A673 (cell line): ENCODE measurements around the gene SRP68. TPM values are rescaled to one million over a fixed set of nuclear protein-coding genes. Genes with fewer than 3 reads are reported as not detected.

ENCODE experiments used
- BruUV-seq: library from RNA; stranded (reverse); fragments of 400-500 nt; replicated peaks from 2 replicates; lab custom pipeline; 2021; lab: Mats Ljungman, UMichigan
- CTCF ChIA-PET: fragments of 300-600 bp; sonication (Branson Sonifier 250); formaldehyde crosslinking; loops from one replicate; lab custom pipeline; 2022; ENCODE audit warnings: antibody characterized with exemption; lab: Charles Lee
- POLR2A ChIA-PET: fragments of 300-600 bp; sonication (Branson Sonifier 250); formaldehyde crosslinking; loops from one replicate; lab custom pipeline; 2022; ENCODE audit warnings: antibody characterized with exemption; ENCODE audit not compliant: low non-redundant PET; lab: Charles Lee
- DNase-seq: peaks from one replicate; pipeline ENCODE4 v3.0.0-alpha.2; 2015; ENCODE audit warnings: low spot score
- H3K27ac ChIP-seq: fragments of 200-600 bp; sonication (generic); 2 replicates; pipeline ENCODE4 v1.5.1; 2016; ENCODE audit warnings: mixed run types, low read depth, mild to moderate bottlenecking, mixed read lengths, antibody characterized with exemption, low read length; ENCODE audit not compliant: poor library complexity, severe bottlenecking
- H3K27me3 ChIP-seq: fragments of 200-600 bp; sonication (generic); replicated peaks from 2 replicates; pipeline ENCODE4 v1.6.1; 2017; ENCODE audit warnings: mixed run types, low read depth, mild to moderate bottlenecking, mixed read lengths, antibody characterized with exemption, low read length; ENCODE audit not compliant: insufficient read depth, poor library complexity
- H3K36me3 ChIP-seq: fragments of 200-600 bp; sonication (generic); 2 replicates; pipeline ENCODE4 v1.6.1; 2016; ENCODE audit warnings: mixed run types, mild to moderate bottlenecking, mixed read lengths, antibody characterized with exemption, low read length; ENCODE audit not compliant: insufficient read depth, poor library complexity, severe bottlenecking
- H3K4me1 ChIP-seq: fragments of 200-600 bp; sonication (generic); 2 replicates; pipeline ENCODE4 v1.6.1; 2017; ENCODE audit warnings: mixed run types, mild to moderate bottlenecking, mixed read lengths, antibody characterized with exemption, low read length; ENCODE audit not compliant: insufficient read depth, poor library complexity, severe bottlenecking
- H3K4me3 ChIP-seq: fragments of 200-600 bp; sonication (generic); 2 replicates; pipeline ENCODE4 v1.5.1; 2016; ENCODE audit warnings: low read depth, mixed run types, mild to moderate bottlenecking, mixed read lengths, low read length; ENCODE audit not compliant: poor library complexity, severe bottlenecking
- H3K9me3 ChIP-seq: fragments of 200-600 bp; sonication (generic); 2 replicates; pipeline ENCODE4 v1.6.1; 2016; ENCODE audit warnings: mixed run types, low read depth, mild to moderate bottlenecking, mixed read lengths, antibody characterized with exemption, low read length; ENCODE audit not compliant: poor library complexity, severe bottlenecking
- CTCF ChIP-seq: fragments of 300-800, 200-600 bp; sonication (generic); conservative IDR thresholded peaks from 2 replicates; pipeline ENCODE4 v1.5.1; 2017; ENCODE audit warnings: low read depth, mild to moderate bottlenecking, antibody characterized with exemption, low read length, moderate library complexity, mixed read lengths
- EZH2 ChIP-seq: fragments of 200-600 bp; sonication (generic); IDR thresholded peaks from 2 replicates; pipeline ENCODE4 v1.6.1; 2017; ENCODE audit warnings: borderline replicate concordance, low read depth, mild to moderate bottlenecking, mixed read lengths, antibody characterized with exemption, low read length; ENCODE audit not compliant: poor library complexity, severe bottlenecking
- intact Hi-C: fragments of 100-400 bp; cut with micrococcal nuclease; formaldehyde crosslinking; loops from one replicate; pipeline ENCODE4 v1.10.0; 2022; ENCODE audit not compliant: unreplicated experiment
- total RNA-seq: library from RNA; stranded (reverse); gene quantifications from 2 replicates; pipeline ENCODE4 v1.2.3, GENCODE V29; 2021

The SRP68 gene
- total RNA-seq, 1 experiment from 2014 or later = 96.4 TPM

GRCh38 chr17:76051561-76051960 is 20.8 kb downstream of the SRP68 start:
- peaks cover 63% of the 10 kb centered on the region for H3K36me3 ChIP-seq
- TF ChIP-seq CTCF (no peak), EZH2 (no peak)
- H3K9me3 ChIP-seq = no peaks in the 10 kb centered on the region
- H3K27me3 ChIP-seq = no peaks in the 10 kb centered on the region
- POLR2A ChIA-PET = no interaction called here
- CTCF ChIA-PET = no interaction called here
- intact Hi-C loops = no loop called here
- peaks cover 10% of the 10 kb centered on the region for H3K4me1 ChIP-seq
- no peak overlapping the region for H3K27ac ChIP-seq
- no peak for DNase-seq
- BruUV-seq = no TSS peak
- no peak overlapping the region for H3K4me3 ChIP-seq

GRCh38 chr17:76050538-76051467 is 21.5 kb downstream of the SRP68 start:
- Histone ChIP-seq H3K9me3 (no peaks in the 10 kb centered on the region), H3K27me3 (no peaks in the 10 kb centered on the region), H3K4me1 (peaks cover 10% of the 10 kb centered on the region), H3K4me3 (no peak overlapping the region), H3K36me3 (peaks cover 63% of the 10 kb centered on the region), H3K27ac (no peak overlapping the region)
- CTCF ChIA-PET = no interaction called here
- intact Hi-C loops = no loop called here
- no peak for DNase-seq
- no TSS peak for BruUV-seq
- POLR2A ChIA-PET = no interaction called here
- TF ChIP-seq CTCF = no peak

GRCh38 chr17:76049836-76050537 is 22.3 kb downstream of the SRP68 start:
- Histone ChIP-seq H3K36me3 (peaks cover 67% of the 10 kb centered on the region), H3K4me1 (peaks cover 10% of the 10 kb centered on the region), H3K27ac (no peak overlapping the region), H3K27me3 (no peaks in the 10 kb centered on the region), H3K4me3 (no peak overlapping the region), H3K9me3 (no peaks in the 10 kb centered on the region)
- intact Hi-C loops = no loop called here
- TF ChIP-seq CTCF (no peak), EZH2 (no peak)
- no peak for DNase-seq
- POLR2A ChIA-PET = no interaction called here
- CTCF ChIA-PET = no interaction called here
- no TSS peak for BruUV-seq
